ENCODE results near the gene E2F6.

The E2F6 gene

GRCh38 chr2:11417946-11418585, 47.9 kb downstream of the E2F6 start:
- H3K9me3 ChIP-seq (ENCODE audit: severe bottlenecking) = peaks cover 12% of the 10 kb centered on the region
- no peaks in the 10 kb centered on the region for H3K36me3 ChIP-seq
- H3K27me3 ChIP-seq (ENCODE audit: insufficient read depth, low read depth, severe bottlenecking) = no peaks in the 10 kb centered on the region
- peak; percentile 43 for DNase-seq
- H3K4me3 ChIP-seq (ENCODE audit: low read depth, low read length) = no peak overlapping the region
- TF ChIP-seq CTCF (IDR thresholded peaks at IDR 0.05; ENCODE audit: low read depth, low read length) = peak; percentile 66
- H3K27ac ChIP-seq = no peak overlapping the region

- Histone ChIP-seq H3K27me3 (ENCODE audit: insufficient read depth, low read depth, severe bottlenecking) (no peaks in the 10 kb centered on the region), H3K4me3 (ENCODE audit: low read depth, low read length) (no peak overlapping the region), H3K27ac (no peak overlapping the region), H3K9me3 (ENCODE audit: severe bottlenecking) (peaks cover 12% of the 10 kb centered on the region), H3K36me3 (no peaks in the 10 kb centered on the region)
- no peak for DNase-seq
- no peak for TF ChIP-seq CTCF (IDR thresholded peaks at IDR 0.05; ENCODE audit: low read depth, low read length)
Observed at GRCh38 chr2:11416931-11417330, 49.0 kb downstream of the E2F6 start.

- TF ChIP-seq CTCF (IDR thresholded peaks at IDR 0.05; ENCODE audit: low read depth, low read length) = no peak
- DNase-seq = peak; percentile 47
- no peak overlapping the region for H3K27ac ChIP-seq
- no peaks in the 10 kb centered on the region for H3K36me3 ChIP-seq
- H3K27me3 ChIP-seq (ENCODE audit: insufficient read depth, low read depth, severe bottlenecking) = no peaks in the 10 kb centered on the region
- H3K9me3 ChIP-seq (ENCODE audit: severe bottlenecking) = peaks cover 12% of the 10 kb centered on the region
- no peak overlapping the region for H3K4me3 ChIP-seq (ENCODE audit: low read depth, low read length)
Observed at GRCh38 chr2:11416186-11416585, 49.8 kb downstream of the E2F6 start.

GRCh38 chr2:11414372-11415124, 51.4 kb downstream of the E2F6 start:
- no peaks in the 10 kb centered on the region for H3K36me3 ChIP-seq
- H3K27me3 ChIP-seq (ENCODE audit: insufficient read depth, low read depth, severe bottlenecking) = no peaks in the 10 kb centered on the region
- no peak overlapping the region for H3K27ac ChIP-seq
- no peak for TF ChIP-seq CTCF (IDR thresholded peaks at IDR 0.05; ENCODE audit: low read depth, low read length)
- no peak for DNase-seq
- H3K4me3 ChIP-seq (ENCODE audit: low read depth, low read length) = no peak overlapping the region
- H3K9me3 ChIP-seq (ENCODE audit: severe bottlenecking) = peaks cover 12% of the 10 kb centered on the region

GRCh38 chr2:11412449-11412810, 53.5 kb downstream of the E2F6 start:
- peaks cover 5% of the 10 kb centered on the region for H3K9me3 ChIP-seq (ENCODE audit: severe bottlenecking)
- no peak overlapping the region for H3K4me3 ChIP-seq (ENCODE audit: low read depth, low read length)
- no peaks in the 10 kb centered on the region for H3K36me3 ChIP-seq
- H3K27me3 ChIP-seq (ENCODE audit: insufficient read depth, low read depth, severe bottlenecking) = no peaks in the 10 kb centered on the region
- no peak for DNase-seq
- no peak for TF ChIP-seq CTCF (IDR thresholded peaks at IDR 0.05; ENCODE audit: low read depth, low read length)
- no peak overlapping the region for H3K27ac ChIP-seq

Data from WERI-Rb-1 (cell line).